T-cell (primary cell): Measurements from ENCODE around the gene PHGDH. TPM values are rescaled to one million over a fixed set of nuclear protein-coding genes. Genes with fewer than 3 reads are reported as not detected.
A peak's percentile ranks its signal among the peaks of the same experiment; 100 is the strongest.

ENCODE experiments used
- ATAC-seq, 4 experiments: fragments of 200-7000 bp in 3 of 4; fragments of 150-1000 bp in 1 of 4; cut with Tn5 transposase; replicated peaks in 1 of 4; 1 replicate in 3 of 4; 2 replicates in 1 of 4; pipeline ENCODE4 v1.10.0; 2021; ENCODE audit warnings: moderate library complexity in 3 of 4, mild to moderate bottlenecking in 2 of 4, moderate number of reproducible peaks in 1 of 4
- CTCF ChIA-PET, 2 donors: fragments of 300-600 bp; sonication (Branson Sonifier 250); formaldehyde crosslinking; loops; one replicate each; lab custom pipeline; 2022; ENCODE audit warnings: antibody characterized with exemption in 2 of 2; lab: Charles Lee
- POLR2A ChIA-PET, 2 donors: fragments of 300-600 bp; sonication (Branson Sonifier 250); formaldehyde crosslinking; loops; one replicate each; lab custom pipeline; 2022; ENCODE audit warnings: antibody characterized with exemption in 2 of 2; lab: Charles Lee
- DNase-seq, 35 experiments: peaks; one replicate each; pipeline versions ENCODE4 v3.0.0 to v3.0.0-alpha.2; 2013 to 2023
- H3K27ac ChIP-seq: one replicate; pipeline ENCODE4 v1.5.1; 2013; ENCODE audit warnings: low read length
- H3K27me3 ChIP-seq, 2 experiments: replicated peaks in 1 of 2; 1 replicate in 1 of 2; 2 replicates in 1 of 2; pipeline versions ENCODE4 v1.6.1 to v1.7.0; 2013; ENCODE audit warnings: low read length in 1 of 2, mixed read lengths in 1 of 2; ENCODE audit not compliant: control insufficient read depth in 2 of 2, insufficient read depth in 2 of 2; ENCODE audit errors: extremely low read depth in 1 of 2
- H3K36me3 ChIP-seq, 2 donors: 1 replicate in 1 of 2; 2 replicates in 1 of 2; pipeline versions ENCODE4 v1.6.1 to v1.7.0; 2013; ENCODE audit warnings: low read length in 1 of 2; ENCODE audit not compliant: control insufficient read depth in 2 of 2, insufficient read depth in 1 of 2; ENCODE audit errors: extremely low read depth in 1 of 2
- H3K4me1 ChIP-seq, 2 experiments: 1 replicate in 1 of 2; 2 replicates in 1 of 2; pipeline versions ENCODE4 v1.6.1 to v1.7.0; 2013; ENCODE audit warnings: low read length in 2 of 2, mixed read lengths in 1 of 2; ENCODE audit not compliant: insufficient read depth in 2 of 2, control insufficient read depth in 1 of 2; ENCODE audit errors: extremely low read depth in 1 of 2
- H3K4me3 ChIP-seq, 2 donors: 1 replicate in 1 of 2; 2 replicates in 1 of 2; pipeline versions ENCODE4 v1.5.1 to v1.7.0; 2013; ENCODE audit warnings: mild to moderate bottlenecking in 2 of 2, low read length in 1 of 2, moderate library complexity in 1 of 2; ENCODE audit not compliant: control insufficient read depth in 1 of 2; ENCODE audit errors: extremely low read depth in 1 of 2
- H3K9me3 ChIP-seq: 2 replicates; pipeline ENCODE4 v1.7.0; 2013
- H3K27ac Mint-ChIP-seq, 2 donors: one replicate each; pipeline ENCODE4 v1.8.0; 2020 to 2021; ENCODE audit warnings: mild to moderate bottlenecking in 2 of 2, mixed read lengths in 2 of 2
- H3K27me3 Mint-ChIP-seq, 2 donors: one replicate each; pipeline ENCODE4 v1.8.0; 2021 to 2022; ENCODE audit warnings: mixed read lengths in 2 of 2
- H3K36me3 Mint-ChIP-seq: one replicate; pipeline ENCODE4 v1.8.0; 2021; ENCODE audit warnings: mixed read lengths
- H3K4me1 Mint-ChIP-seq, 3 donors: one replicate each; pipeline ENCODE4 v1.8.0; 2020 to 2022; ENCODE audit warnings: mixed read lengths in 3 of 3, mild to moderate bottlenecking in 1 of 3
- H3K4me3 Mint-ChIP-seq, 3 donors: one replicate each; pipeline ENCODE4 v1.8.0; 2020 to 2022; ENCODE audit warnings: mild to moderate bottlenecking in 3 of 3, mixed read lengths in 3 of 3, moderate library complexity in 3 of 3
- H3K9me3 Mint-ChIP-seq, 3 donors: one replicate each; pipeline ENCODE4 v1.8.0; 2020 to 2022; ENCODE audit warnings: mixed read lengths in 3 of 3
- WGBS: methylation state at CpG from one replicate; pipeline ENCODE4 v1.1.5; 2013; ENCODE audit warnings: missing lambda C conversion rate; ENCODE audit not compliant: insufficient coverage; 5-methylcytosine and 5-hydroxymethylcytosine counted together
- total RNA-seq, 35 experiments: library from RNA in 6 of 35; stranded (reverse) in 6 of 35; fragments of 120-200 nt in 1 of 35; gene quantifications; one replicate each; pipeline versions ENCODE4 v1.2.1 to v1.2.4 and lab custom pipeline; 2013 to 2026

PHGDH gene
- total RNA-seq, 5 donors from 2014 or later (not counting 1 experiment from before 2014, with no cell fraction given) = 7.8 to 27.4 (median 14.3) TPM

DNA sequence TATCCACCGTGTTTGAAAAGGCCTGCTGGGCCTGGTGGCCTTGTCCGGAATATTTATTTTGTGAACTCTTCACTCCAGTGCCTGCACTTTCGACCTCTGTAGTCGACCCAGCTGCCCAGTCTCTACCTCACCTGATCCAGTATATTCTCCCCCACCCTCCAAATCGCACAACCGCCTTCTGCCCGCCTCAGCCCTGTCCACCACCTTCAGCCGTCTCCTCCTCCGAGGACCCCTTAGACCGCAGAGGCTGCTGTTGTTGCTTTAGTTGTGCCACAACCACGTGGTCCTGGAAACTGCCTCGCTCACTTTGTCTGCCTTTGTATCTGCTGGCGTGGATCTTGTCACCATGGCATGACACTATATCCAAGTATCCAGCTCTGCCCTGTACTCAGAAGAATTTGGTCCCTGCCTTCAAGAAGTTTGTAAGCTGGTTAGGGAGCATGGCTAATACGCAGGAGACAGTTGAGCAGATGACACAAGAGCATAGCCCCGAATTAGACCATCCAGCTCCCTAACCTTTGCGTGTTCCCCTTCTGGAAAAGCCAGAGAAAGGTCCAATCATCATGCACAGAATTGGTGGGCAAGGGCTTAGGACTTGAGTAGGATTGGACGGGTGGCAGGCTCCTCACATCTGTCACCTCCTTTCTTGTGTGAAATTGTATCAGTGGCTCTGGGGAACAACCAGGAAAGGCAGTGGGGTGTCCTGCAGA lies 1.5 kb downstream of the PHGDH start:
- peak overlapping the region; percentile 68 to 98 (median 78) for H3K4me3 Mint-ChIP-seq
- ChIA-PET CTCF (no interaction called here), POLR2A (no interaction called here)
- H3K27ac ChIP-seq = no peak overlapping the region
- no peaks in the 10 kb centered on the region for H3K9me3 ChIP-seq
- ATAC-seq (no peak), DNase-seq (no peak)
- H3K27ac Mint-ChIP-seq = no peak overlapping the region
- H3K36me3 ChIP-seq = no peaks in the 10 kb centered on the region
- H3K4me1 Mint-ChIP-seq = peaks cover 18 to 41% (median 25%) of the 10 kb centered on the region in 3 donors
- peaks cover 0 to 19% of the 10 kb centered on the region in 2 experiments for H3K27me3 ChIP-seq
- 76% methylated on average over 17 of the region's 17 CpGs for WGBS
- H3K4me1 ChIP-seq = peaks cover 0 to 15% of the 10 kb centered on the region in 2 experiments
- H3K36me3 Mint-ChIP-seq = no peaks in the 10 kb centered on the region
- H3K4me3 ChIP-seq = peak overlapping the region in 1 of 2 donors; percentile 65
- H3K27me3 Mint-ChIP-seq = peaks cover 0 to 38% of the 10 kb centered on the region in 2 donors
- no peaks in the 10 kb centered on the region for H3K9me3 Mint-ChIP-seq

DNA sequence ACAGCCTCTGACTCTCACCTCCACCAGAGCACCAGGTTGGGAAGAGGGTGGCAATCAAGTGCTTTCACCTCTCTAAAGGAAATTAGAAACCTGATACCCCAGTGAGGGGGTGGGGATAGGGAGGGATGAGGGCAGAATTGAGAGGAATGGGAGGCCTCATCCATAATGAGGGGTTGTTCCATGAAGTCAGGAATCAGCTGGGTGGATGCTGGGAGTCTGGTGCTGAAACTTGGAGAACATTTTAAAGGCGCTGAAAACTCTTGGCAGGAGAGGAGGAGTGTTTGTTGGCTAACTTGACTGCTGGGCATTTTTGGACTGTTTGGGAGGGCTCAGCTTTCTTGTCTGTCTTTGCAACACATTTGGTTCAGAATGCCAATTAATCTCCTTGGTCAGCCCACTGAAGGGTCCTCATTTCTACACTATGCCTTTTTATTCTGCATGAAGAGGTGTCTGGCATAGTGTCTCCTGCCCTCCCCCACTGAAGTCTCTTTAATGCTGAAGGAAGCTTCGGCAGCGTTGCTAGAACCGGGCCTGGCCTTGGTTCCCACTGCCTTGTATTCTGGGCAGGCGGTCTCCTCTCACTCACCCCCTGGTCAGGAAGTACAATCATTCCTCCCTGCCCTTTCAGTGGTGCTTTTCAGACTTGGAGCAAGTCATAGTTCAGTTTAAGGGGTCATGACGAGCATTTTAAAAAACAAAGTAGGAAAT lies 2.2 kb downstream of the PHGDH start:
- no peak overlapping the region for H3K27ac Mint-ChIP-seq
- peaks cover 0 to 19% of the 10 kb centered on the region in 2 experiments for H3K27me3 ChIP-seq

DNA sequence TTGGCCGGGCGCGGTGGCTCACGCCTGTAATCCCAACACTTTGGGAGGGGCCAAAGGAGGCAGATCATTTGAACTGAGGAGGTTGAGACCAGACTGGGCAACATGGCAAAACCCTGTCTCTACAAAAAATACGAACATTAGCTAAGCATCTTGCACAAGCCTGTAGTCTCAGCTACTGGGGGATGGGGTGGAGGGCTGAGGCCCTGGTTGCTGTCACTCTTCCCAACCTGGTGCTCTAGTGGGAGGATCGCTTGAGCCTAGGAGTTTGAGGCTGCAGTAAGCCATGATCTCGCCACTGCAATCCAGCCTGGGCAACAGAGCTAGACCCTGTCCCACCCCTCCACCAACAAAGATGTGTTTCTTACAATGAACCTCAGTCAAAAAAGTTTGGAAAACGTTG lies 2.8 kb downstream of the PHGDH start:
- CTCF ChIA-PET = no interaction called here
- 98% methylated on average over 6 of the region's 8 CpGs for WGBS
- Histone ChIP-seq H3K9me3 (no peaks in the 10 kb centered on the region), H3K27me3 (peaks cover 0 to 16% of the 10 kb centered on the region in 2 experiments), H3K36me3 (no peaks in the 10 kb centered on the region), H3K27ac (no peak overlapping the region), H3K4me1 (peaks cover 0 to 15% of the 10 kb centered on the region in 2 experiments), H3K4me3 (no peak overlapping the region)
- Mint-ChIP-seq H3K27me3 (peaks cover 0 to 38% of the 10 kb centered on the region in 2 donors), H3K4me1 (peaks cover 18 to 41% (median 25%) of the 10 kb centered on the region in 3 donors), H3K4me3 (peak overlapping the region in 1 of 3 donors; percentile 98), H3K9me3 (no peaks in the 10 kb centered on the region), H3K27ac (no peak overlapping the region), H3K36me3 (no peaks in the 10 kb centered on the region)
- POLR2A ChIA-PET = no interaction called here
- DNase-seq (no peak), ATAC-seq (no peak)

More for the DNA sequence above, 2.2 kb downstream of the PHGDH start:
- H3K36me3 ChIP-seq = no peaks in the 10 kb centered on the region
- Mint-ChIP-seq H3K36me3 (no peaks in the 10 kb centered on the region), H3K4me1 (peaks cover 18 to 41% (median 25%) of the 10 kb centered on the region in 3 donors), H3K9me3 (no peaks in the 10 kb centered on the region), H3K27me3 (peaks cover 0 to 38% of the 10 kb centered on the region in 2 donors), H3K4me3 (peak overlapping the region; percentile 68 to 98 (median 78))
- no peaks in the 10 kb centered on the region for H3K9me3 ChIP-seq
- no peak for ATAC-seq
- no peak for DNase-seq
- POLR2A ChIA-PET = no interaction called here
- CTCF ChIA-PET = no interaction called here
- no peak overlapping the region for H3K27ac ChIP-seq
- no peak overlapping the region for H3K4me3 ChIP-seq
- H3K4me1 ChIP-seq = peaks cover 0 to 15% of the 10 kb centered on the region in 2 experiments
- WGBS = 88% methylated on average over 2 of the region's 6 CpGs

DNA sequence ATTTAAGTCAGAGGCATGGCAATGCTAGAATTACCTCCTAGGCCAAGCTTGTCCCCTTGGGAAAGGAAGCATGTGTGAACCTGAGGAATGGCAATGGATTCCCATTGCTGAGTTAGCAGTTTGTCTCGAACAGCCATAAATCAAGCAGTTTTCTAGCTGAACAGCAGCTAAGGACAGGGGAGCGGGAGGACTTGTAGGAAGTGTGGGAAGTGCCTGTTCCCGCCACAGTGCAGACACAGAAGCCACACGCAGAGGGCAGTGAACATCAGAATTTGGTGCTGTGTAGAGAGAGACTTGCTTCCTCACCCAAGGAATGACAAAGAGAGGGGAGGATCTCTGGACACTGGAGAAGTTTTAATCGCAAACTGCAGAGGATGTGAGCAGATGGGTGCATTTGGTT lies 3.8 kb downstream of the PHGDH start:
- ATAC-seq = no peak
- no peak overlapping the region for H3K4me3 ChIP-seq
- ChIA-PET CTCF (no interaction called here), POLR2A (no interaction called here)
- Mint-ChIP-seq H3K27me3 (peaks cover 0 to 34% of the 10 kb centered on the region in 2 donors), H3K27ac (no peak overlapping the region), H3K9me3 (no peaks in the 10 kb centered on the region), H3K4me1 (peaks cover 18 to 41% (median 25%) of the 10 kb centered on the region in 3 donors), H3K4me3 (no peak overlapping the region), H3K36me3 (no peaks in the 10 kb centered on the region)
- H3K36me3 ChIP-seq = no peaks in the 10 kb centered on the region
- DNase-seq = no peak
- WGBS = 71% methylated on average over 4 of the region's 5 CpGs
- H3K27ac ChIP-seq = no peak overlapping the region
- peaks cover 0 to 16% of the 10 kb centered on the region in 2 experiments for H3K27me3 ChIP-seq
- no peaks in the 10 kb centered on the region for H3K9me3 ChIP-seq
- H3K4me1 ChIP-seq = peaks cover 0 to 15% of the 10 kb centered on the region in 2 experiments

DNA sequence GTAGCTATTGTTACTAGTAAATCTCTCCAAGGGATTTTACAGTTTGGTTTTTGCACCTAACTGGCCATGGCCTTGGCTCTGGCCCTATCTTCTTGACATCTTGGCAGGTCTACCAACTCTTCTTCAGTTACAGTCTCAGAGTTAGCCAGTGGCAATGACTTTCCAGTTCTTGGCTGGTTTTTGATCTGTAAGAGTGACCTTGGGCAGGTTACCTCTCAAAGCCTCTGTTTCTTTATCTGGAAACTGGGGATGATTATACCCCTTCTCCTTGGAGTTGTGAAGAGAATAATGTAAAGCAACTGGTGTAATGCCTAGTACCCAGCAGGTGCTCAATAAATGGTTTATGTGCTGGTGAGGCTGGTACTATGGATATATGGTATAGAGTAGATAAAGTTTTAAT lies 6.7 kb downstream of the PHGDH start:
- POLR2A ChIA-PET = no interaction called here
- no peak overlapping the region for H3K4me3 Mint-ChIP-seq
- Histone ChIP-seq H3K4me1 (no peaks in the 10 kb centered on the region), H3K27me3 (peaks cover 0 to 2% of the 10 kb centered on the region in 2 experiments), H3K9me3 (no peaks in the 10 kb centered on the region), H3K4me3 (no peak overlapping the region), H3K27ac (no peak overlapping the region), H3K36me3 (peaks cover 0 to 4% of the 10 kb centered on the region in 2 donors)
- H3K27me3 Mint-ChIP-seq = peaks cover 0 to 18% of the 10 kb centered on the region in 2 donors
- no peak for DNase-seq
- H3K4me1 Mint-ChIP-seq = peaks cover 3 to 28% (median 13%) of the 10 kb centered on the region in 3 donors
- no peaks in the 10 kb centered on the region for H3K9me3 Mint-ChIP-seq
- no peak for ATAC-seq
- peaks cover 2% of the 10 kb centered on the region for H3K36me3 Mint-ChIP-seq
- CTCF ChIA-PET = no interaction called here
- no peak overlapping the region for H3K27ac Mint-ChIP-seq

DNA sequence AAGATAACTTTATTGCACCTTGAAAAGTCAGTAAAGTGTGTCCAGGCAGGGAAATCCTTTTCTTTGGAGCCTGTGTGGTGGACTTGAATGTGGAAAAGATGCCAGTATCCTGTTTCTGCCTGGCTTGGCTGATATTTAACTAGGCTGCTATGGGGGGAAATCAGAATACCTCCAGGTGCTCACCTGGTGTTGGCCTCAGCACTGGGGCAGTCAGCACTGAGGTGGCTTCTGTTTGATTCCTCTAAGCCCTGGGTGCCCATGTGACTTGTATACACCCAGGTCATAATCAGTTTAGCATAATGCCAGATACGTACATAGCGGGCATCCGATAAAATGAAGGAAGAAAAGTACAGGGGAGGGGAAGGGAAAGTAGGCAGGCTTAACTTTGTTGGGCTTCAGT lies 7.2 kb downstream of the PHGDH start:
- Mint-ChIP-seq H3K27ac (no peak overlapping the region), H3K4me1 (peaks cover under 1 to 23% (median 10%) of the 10 kb centered on the region in 3 donors), H3K9me3 (no peaks in the 10 kb centered on the region), H3K36me3 (peaks cover 2% of the 10 kb centered on the region), H3K27me3 (peaks cover 0 to 13% of the 10 kb centered on the region in 2 donors), H3K4me3 (no peak overlapping the region)
- WGBS = no CpG with 5 or more reads among the region's 3 CpGs
- ATAC-seq (no peak), DNase-seq (no peak)
- H3K9me3 ChIP-seq = no peaks in the 10 kb centered on the region
- H3K27ac ChIP-seq = no peak overlapping the region
- H3K36me3 ChIP-seq = peaks cover 0 to 4% of the 10 kb centered on the region in 2 donors
- H3K4me3 ChIP-seq = no peak overlapping the region
- no peaks in the 10 kb centered on the region for H3K4me1 ChIP-seq
- ChIA-PET CTCF (no interaction called here), POLR2A (no interaction called here)
- H3K27me3 ChIP-seq = no peaks in the 10 kb centered on the region
